Hematopoietic multipotent progenitor cell (in vitro differentiated cells): ENCODE data around the gene KCNIP2. TPM values are rescaled to one million over a fixed set of nuclear protein-coding genes. Genes with fewer than 3 reads are reported as not detected.

Experiments used
- DNase-seq, 3 donors: peaks; one replicate each; pipeline ENCODE4 v3.0.0-alpha.2; 2011 to 2015; ENCODE audit warnings: low read depth in 2 of 3, low spot score in 2 of 3
- total RNA-seq: library from RNA; depleted of rRNA; stranded (reverse); fragments of >200 nt; gene quantifications from one replicate; pipeline ENCODE4 v1.2.3, GENCODE V29; 2012

The KCNIP2 gene
- 0.27 TPM for total RNA-seq

GRCh38 chr10:101843032-101844021, at the start of gene KCNIP2:
Gene KCNIP2, minus strand, starts transcription at chr10:101843800. Its CDS starts 232 bp downstream, at chr10:101843568.
- peak in 2 of 3 donors; percentile 72 to 73 for DNase-seq

DNA sequence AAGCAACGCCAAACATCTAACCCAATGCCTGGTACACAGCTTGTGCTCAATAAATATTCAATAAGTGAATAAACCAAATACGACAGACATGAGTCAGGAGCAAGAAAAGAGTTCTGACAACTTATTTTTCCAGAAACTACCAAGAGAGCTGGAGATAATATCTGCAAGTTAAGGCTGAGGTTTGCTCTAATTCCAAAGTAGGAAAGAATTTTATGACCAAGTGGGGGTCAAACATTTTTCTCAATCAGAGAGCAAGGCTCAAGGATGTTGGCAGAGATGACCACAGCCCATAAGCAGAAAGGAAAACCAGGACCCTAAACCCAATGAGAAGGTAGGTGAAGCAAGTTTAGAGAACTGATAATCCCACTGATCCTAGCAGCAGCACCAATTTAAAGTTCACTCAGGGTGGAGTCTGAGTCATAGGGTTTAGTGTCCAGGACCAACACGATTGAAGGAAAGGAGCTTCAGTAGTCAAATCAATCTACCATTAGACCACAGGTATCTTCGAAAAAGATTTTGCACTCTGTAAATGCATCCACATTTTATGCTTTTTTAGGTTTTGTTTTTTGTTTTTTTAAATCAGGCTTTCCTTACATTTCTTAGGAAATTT, 49.3 kb upstream of the KCNIP2 start:
- no peak for DNase-seq

DNA sequence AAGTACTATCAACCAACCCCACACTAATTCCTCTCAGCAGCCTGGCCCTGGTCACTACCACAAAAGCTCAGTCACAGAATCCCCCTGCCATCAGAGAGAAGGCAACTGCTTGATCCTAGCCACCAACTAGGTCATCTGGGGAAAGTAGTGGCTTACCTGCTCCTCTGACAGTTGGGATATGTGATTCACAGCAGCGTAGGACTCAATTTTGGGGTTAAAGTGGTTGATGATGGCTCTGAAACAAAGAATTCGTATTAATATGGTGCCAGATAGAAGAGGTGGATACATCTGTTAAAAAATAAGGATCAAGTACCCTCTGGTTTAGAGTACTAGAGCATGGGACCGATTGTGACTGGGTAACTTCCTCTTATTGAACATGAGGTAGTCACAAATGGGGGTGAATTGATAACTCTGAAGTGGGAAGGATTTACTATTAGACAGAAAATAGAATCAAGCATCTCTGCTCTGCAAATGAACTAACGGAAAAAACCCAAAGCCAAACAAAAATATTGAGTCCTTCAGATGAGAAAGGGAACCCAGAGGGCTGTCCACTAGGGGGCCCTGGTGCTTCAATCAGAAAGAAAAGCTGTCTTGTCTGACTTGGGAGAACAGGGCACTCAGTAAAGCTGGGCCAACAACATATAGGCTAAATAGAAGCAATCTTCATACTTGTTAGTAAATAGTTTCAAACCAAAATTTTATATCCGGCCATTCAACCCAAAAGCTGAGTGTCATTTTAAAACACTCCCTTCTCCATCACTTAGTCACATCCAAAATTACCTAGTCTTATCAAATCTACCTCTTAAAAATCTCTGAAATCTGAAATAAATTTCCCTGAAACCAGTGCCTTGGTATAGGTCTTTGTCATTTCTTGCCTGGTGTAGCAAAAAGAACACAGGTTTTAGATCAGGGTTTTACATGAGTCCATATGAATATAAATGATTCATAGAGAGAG, 45.9 kb upstream of the KCNIP2 start:
- peak; percentile 16 to 79 (median 55) for DNase-seq

- DNase-seq, result no peak
Measured at GRCh38 chr10:101888251-101888949, 44.8 kb upstream of the KCNIP2 start.

GRCh38 chr10:101887775-101888174, 44.2 kb upstream of the KCNIP2 start:
- no peak for DNase-seq

DNA sequence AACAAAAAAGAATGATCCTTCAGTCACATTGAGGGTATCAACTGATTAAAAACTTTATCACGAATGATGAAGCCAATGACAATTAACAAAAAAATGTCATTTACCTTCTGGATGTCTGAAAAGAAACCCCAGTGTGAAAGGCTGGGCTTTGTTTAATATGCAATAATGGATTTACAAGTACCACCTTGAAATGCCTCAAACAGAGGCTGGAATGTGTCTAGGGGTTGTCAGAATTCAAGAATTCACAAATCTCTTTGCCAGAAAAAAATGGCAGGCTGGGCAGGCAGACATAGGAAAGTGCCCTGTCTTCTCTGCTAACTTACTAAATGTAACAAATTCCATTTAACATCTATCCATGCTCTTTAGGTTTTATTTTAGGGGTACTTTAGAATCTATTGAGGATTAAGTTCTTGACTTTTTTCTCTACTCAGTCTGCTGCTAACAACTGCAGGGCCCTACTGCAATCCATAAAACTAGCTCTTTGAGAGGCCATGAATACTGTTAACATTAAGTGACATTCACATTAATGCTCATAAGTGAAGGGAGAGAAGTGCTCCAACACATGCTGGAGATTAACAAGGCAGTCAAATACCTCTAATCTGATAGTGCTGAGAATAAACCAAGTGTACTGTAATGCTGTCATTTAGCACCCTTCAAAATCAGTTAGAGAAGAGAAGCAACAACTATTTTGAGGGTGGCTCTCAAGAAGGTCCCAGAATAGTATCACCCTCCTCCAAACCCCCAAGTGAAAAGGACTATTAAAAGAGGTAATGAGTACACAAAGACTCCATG, 43.1 kb upstream of the KCNIP2 start:
- no peak for DNase-seq

DNA sequence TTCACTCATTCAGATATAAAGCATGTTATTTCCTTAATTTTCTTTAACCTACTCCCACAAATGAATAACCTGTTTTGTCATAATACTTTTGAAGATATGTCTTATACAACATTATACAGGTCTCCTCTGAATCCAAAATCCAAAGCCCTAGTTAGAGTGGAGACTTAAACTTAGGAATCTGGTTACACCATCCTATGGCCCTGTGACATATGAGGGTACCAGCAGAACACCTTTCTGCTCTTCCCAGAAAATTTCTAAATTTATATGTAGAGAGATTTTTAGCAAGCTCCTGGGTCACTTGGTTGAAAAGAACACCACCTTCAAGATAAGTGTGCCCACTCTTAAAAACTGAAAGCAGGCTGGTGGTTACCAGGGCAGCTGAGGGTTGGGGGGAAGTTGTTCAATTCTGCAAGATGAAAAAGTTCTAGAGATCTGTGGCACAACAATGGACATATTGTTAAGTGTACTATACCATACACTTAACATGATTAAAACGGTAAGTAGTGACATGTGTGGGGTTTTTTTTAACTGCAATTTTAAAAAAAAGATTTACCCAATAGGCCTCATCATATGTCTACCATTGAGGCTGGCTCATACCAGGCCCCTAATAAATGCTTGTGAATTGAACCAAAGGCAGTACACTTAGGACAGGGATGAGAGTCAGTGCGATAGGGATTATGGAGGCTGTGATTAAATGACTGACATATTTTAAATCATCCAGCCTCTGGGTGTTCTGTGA, 37.6 kb upstream of the KCNIP2 start:
- no peak for DNase-seq

DNA sequence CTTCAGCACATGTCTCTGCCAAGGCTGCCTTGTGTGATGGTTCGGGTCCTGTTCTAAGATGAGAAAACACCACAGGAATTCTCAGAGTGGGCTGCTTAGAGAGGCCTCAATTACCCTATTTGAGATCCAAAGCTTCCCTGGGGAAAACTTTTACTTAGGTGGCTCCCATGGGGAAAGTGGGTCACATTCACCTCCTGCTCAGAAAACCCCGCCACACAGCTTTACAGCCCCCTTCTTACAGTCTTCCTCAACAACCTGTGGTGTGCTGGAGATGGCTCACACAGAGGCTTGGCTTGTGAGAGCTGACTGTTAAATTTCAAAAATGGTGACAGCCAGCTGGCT, 36.6 kb upstream of the KCNIP2 start:
- no peak for DNase-seq

GRCh38 chr10:101879456-101880231, 36.0 kb upstream of the KCNIP2 start:
- DNase-seq, result no peak

DNA sequence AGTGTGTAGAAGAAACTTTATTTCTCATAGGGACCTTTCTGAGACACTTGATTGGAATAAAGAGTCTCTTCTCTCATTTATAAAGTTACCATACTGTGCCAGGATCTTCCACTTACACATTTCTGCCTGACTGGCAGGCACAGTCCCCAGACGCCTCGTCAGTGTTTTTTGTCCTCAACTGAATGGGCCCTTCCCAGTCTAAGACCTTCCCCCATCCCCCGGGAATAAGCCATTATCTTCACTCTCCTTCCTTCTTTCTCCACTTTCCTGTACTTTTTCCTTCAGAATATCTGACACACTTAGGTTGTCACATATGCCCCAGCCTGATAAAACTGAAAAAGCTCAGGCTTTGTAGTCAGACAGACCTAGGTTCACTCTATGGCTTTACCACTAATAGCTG, 35.3 kb upstream of the KCNIP2 start:
- no peak for DNase-seq

DNA sequence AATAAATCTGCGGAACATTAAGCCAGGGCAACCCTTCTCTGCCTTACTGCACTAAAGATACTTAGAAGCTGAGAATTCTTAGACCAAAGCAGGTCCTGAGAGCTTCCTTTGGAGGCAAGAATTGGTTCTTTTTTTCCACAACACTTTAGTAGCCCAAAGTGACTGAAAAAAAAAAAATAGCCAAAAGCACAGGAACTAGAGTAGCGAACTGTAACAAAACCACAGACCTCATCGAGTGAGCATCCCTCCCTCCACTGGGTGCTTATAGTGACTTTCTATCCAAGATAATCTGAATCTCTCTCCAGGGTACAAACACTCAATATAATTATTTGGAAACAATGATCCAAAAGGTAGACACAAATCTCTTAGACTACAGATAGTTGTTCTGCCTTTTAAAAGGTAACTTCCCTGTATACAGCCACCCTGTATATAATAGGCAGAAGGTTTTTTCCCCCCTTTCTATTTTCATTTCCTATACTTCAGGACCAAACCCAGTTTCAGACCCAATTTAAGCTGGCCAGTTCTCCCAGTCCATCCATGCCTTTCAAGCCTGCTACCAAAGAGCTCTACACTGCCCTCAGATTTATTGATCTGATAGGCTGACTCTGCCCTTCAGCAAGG, 31.6 kb upstream of the KCNIP2 start:
- peak in 1 of 3 donors; percentile 38 for DNase-seq

DNA sequence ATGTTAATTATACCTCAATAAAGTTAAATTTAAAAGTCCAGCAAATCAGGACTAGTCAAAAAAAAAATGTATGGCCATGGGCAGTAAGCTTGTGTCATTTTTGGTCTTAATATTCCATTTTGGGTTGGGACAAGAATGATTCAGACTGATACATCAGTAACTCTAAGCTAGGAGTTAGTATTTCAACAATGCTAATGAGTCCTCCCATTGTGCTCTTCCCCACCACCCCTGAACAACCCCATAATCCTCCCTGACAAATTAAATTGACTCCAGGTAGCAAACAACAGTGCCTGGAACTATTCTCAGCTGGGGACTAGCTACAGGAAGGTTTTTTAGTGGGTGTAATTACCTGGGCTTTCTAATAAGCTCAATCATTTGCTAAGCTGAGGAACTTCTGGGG, 30.7 kb upstream of the KCNIP2 start:
- DNase-seq, result no peak

DNA sequence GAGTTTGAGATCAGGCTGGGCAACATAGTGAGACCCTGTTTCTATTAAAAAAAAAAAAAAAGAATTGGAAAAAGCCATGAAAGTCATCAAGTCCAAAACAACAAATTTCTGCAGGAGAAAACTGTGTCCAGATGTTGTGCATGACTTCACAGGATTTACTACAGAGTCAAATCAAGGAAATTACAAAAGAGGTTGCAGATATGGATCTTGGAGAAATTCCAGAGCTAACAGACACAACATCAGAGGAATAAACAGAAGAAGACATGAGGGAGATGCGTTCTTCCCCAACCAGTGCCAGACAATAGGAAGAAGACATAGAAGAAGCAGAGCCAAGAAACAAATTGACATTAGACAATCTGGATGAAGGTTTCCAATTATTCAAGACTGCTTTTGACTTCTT, 24.3 kb upstream of the KCNIP2 start:
- DNase-seq, result no peak

GRCh38 chr10:101859530-101859929, 15.9 kb upstream of the KCNIP2 start:
- no peak for DNase-seq

DNA sequence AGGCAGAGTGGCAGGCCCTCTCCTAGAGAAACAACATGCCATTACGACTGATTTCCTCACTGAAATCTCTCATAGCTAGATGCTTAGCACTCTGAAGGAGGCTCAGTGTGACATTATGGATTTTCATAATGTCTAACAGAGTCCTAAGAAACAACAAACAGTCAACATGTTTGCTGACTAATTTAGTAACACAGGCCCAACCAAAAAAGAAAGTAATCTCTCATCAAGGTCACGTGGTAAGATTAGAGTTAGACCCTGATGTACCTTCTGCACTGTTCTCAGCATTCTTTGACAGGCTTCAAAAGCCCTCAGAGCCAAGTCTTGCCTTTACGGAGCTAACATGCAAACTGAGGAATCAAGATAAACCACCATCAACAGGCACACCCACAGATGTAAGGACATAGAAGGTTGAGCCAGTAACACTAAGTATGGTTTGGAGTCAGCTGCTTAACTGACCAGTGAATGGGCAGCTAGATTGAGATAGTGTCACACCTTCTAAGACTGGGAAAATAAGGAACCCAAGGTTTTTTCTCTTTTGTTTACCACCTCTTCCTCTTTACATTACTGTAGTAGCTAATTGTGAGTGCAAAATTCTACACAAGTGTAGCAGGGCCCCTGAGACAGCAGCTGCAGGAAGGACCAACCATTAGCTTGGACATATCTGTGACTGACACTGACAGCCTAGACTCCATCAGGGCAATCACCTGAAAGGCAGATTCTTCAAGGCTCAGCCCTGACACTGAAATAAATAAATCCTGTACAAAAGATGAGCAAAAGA, 15.3 kb upstream of the KCNIP2 start:
- no peak for DNase-seq

DNA sequence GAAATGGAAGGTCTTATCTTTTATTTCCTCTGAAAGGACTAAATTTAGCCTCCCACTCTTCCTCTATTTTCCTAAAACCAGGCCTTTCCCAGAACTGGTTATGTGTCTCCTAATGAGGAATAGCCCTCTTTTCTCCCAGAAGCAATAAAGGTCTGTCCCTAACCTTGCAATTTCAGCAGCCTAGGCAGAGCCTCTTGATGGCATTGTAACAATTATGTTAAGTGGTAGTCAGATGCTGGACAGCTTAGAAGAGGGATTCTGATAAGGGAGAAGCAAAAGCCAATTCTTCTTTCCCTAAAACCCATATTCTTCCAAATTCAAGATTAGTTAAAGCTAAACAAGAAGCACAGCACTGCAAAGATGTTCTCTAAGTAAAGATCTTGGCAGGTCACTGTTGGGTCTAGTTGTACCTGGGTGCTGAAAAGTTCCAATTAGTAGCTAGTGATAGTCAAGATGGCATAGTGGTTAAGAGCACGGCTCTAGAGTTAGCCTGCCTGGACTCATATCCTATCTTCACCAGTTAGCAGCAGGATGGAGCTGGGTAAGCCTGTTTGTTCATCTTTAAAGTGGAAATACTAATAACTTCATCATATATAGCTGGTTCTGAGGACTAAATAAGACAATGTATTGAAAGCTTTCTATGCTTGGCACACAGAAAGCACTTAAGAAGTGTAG, 14.3 kb upstream of the KCNIP2 start:
- DNase-seq, result no peak
